ENCODE results near the gene ZC3H14. TPM values are rescaled to one million over a fixed set of nuclear protein-coding genes. Genes with fewer than 3 reads are reported as not detected.

ZC3H14 gene
- polyA plus RNA-seq, 1 of the 3 experiments (the other 2 are of a cell fraction): 61.5 TPM

DNA sequence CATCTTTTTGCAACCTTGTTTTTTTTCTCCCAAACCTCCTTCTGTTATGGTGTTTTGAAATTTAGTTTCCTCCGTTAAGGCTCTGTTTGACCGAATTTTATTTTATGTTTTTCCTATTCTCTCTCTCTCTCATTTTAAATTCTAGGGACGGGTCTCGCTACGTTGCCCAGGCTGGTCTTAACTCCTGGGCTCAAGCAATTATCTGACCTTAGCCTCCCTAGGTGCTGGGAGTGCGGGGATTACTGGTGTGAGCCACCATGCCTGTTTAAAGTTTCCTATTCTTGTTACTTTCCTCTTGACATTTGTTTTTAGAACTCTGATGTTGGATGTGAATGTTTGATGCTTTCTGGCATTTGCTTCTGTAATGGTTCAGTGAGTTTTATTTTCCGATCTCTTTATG lies 1.0 kb downstream of the ZC3H14 start:
- H2AFZ ChIP-seq (ENCODE audit: low read depth): no peak overlapping the region
- H3K4me1 ChIP-seq (ENCODE audit: control insufficient read depth in 1 of 2, insufficient read depth in 2 of 2, low read depth in 1 of 2, low read length in 1 of 2): peaks cover 0 to 15% of the 10 kb centered on the region in 2 experiments; a peak in 3 of 4 replicates
- POLR2A ChIA-PET: interaction anchor here (0.8 to 1.2 kb wide), 2 partner anchors 9 to 12 kb away, joined by 3 read pairs; no protein-coding TSS in a partner anchor
- peaks cover 23% of the 10 kb centered on the region for H3F3A ChIP-seq (replicated peaks; ENCODE audit: insufficient read depth)
- 13% methylated on average over 7 of the region's 7 CpGs for WGBS (ENCODE audit: low lambda C conversion rate)
- no peak for DNase-seq
- H3K27me3 ChIP-seq (ENCODE audit: insufficient read depth): no peaks in the 10 kb centered on the region
- CTCF ChIA-PET: interaction anchor here (1.5 kb wide), 1 partner anchor 12 kb away, joined by 4 read pairs; no protein-coding TSS in a partner anchor
- TF ChIP-seq RXRA (IDR thresholded peaks at IDR 0.05; ENCODE audit: borderline replicate concordance, low read depth): no peak
- TF ChIP-seq, protein P1, sequence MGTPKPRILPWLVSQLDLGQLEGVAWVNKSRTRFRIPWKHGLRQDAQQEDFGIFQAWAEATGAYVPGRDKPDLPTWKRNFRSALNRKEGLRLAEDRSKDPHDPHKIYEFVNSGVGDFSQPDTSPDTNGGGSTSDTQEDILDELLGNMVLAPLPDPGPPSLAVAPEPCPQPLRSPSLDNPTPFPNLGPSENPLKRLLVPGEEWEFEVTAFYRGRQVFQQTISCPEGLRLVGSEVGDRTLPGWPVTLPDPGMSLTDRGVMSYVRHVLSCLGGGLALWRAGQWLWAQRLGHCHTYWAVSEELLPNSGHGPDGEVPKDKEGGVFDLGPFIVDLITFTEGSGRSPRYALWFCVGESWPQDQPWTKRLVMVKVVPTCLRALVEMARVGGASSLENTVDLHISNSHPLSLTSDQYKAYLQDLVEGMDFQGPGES (IDR thresholded peaks at IDR 0.05; ENCODE audit: low read depth, low read length): no peak
- TF ChIP-seq FOXJ3 (CRISPR knock-in tag; IDR thresholded peaks at IDR 0.05): no peak
- no peak for TF ChIP-seq SMC3 (IDR thresholded peaks at IDR 0.05; ENCODE audit: low read depth, low read length)
- no peak for TF ChIP-seq RAD21 (IDR thresholded peaks at IDR 0.05; ENCODE audit: low read length)
- TF ChIP-seq ZBTB33 (IDR thresholded peaks at IDR 0.05; ENCODE audit: borderline replicate concordance, low read depth): no peak
- no peak for TF ChIP-seq YY1 (IDR thresholded peaks at IDR 0.05; ENCODE audit: low read depth)
- no peak for TF ChIP-seq USF2 (IDR thresholded peaks at IDR 0.05; ENCODE audit: borderline replicate concordance, low read depth, low read length)
- TF ChIP-seq EP300 (IDR thresholded peaks at IDR 0.05; ENCODE audit: borderline replicate concordance in 1 of 2, low read depth in 1 of 2, low read length in 1 of 2): no peak
- no peak for TF ChIP-seq SIN3A (IDR thresholded peaks at IDR 0.05; ENCODE audit: borderline replicate concordance, low read depth, low read length)
- no peak for TF ChIP-seq JUND (IDR thresholded peaks at IDR 0.05)
- TF ChIP-seq FOXM1 (IDR thresholded peaks at IDR 0.05; ENCODE audit: low read depth): no peak
- TF ChIP-seq MXI1 (IDR thresholded peaks at IDR 0.05; ENCODE audit: low read depth, low read length): no peak
- TF ChIP-seq MEF2A (IDR thresholded peaks at IDR 0.05; ENCODE audit: borderline replicate concordance, low read depth): no peak
- no peak for TF ChIP-seq FOSL2 (IDR thresholded peaks at IDR 0.05; ENCODE audit: borderline replicate concordance, low read depth)
- H3K79me2 ChIP-seq (ENCODE audit: insufficient read depth): peaks cover 55% of the 10 kb centered on the region
- H3K36me3 ChIP-seq (replicated peaks in 1 of 2; ENCODE audit: control insufficient read depth in 1 of 2, insufficient read depth in 2 of 2, low read length in 1 of 2): peaks cover 16 to 28% of the 10 kb centered on the region in 2 experiments
- H3K4me3 ChIP-seq (ENCODE audit: low read depth in 2 of 2, low read length in 1 of 2): peak overlapping the region; percentile 81 to 96
- H3K9me2 ChIP-seq: no peaks in the 10 kb centered on the region
- peak overlapping the region; percentile 92; a peak in 3 of 4 replicates for H3K27ac ChIP-seq (ENCODE audit: low read depth in 2 of 2, low read length in 1 of 2)
- H3K9me3 ChIP-seq: no peaks in the 10 kb centered on the region
- H3K9ac ChIP-seq: peak overlapping the region; percentile 94
- peak overlapping the region; percentile 95 for H3K4me2 ChIP-seq
- H4K20me1 ChIP-seq (ENCODE audit: insufficient read depth): peaks cover 27% of the 10 kb centered on the region

Data from SK-N-SH (cell line).